Mucosa of descending colon (tissue), 3 donors: ENCODE results near the gene PDE8B. TPM values are rescaled to one million over a fixed set of nuclear protein-coding genes. Genes with fewer than 3 reads are reported as not detected.

Experiments
- ATAC-seq: fragments of 200-7000 bp; cut with Tn5 transposase; one replicate; pipeline ENCODE4 v1.9.1; 2020; ENCODE audit warnings: mild to moderate bottlenecking, moderate library complexity
- DNase-seq, 3 donors: peaks; one replicate each; pipeline ENCODE4 v3.0.0-alpha.2; 2020
- H3K36me3 ChIP-seq: fragments of 200-600 bp; one replicate; pipeline ENCODE4 v1.8.0; 2021; ENCODE audit warnings: low read depth, mild to moderate bottlenecking
- H3K4me1 ChIP-seq: fragments of 200-600 bp; one replicate; pipeline ENCODE4 v1.8.0; 2021; ENCODE audit warnings: low read depth, mild to moderate bottlenecking
- H3K4me3 ChIP-seq: fragments of 200-600 bp; one replicate; pipeline ENCODE4 v1.8.0; 2021; ENCODE audit warnings: mild to moderate bottlenecking
- H3K9me3 ChIP-seq: fragments of 200-600 bp; one replicate; pipeline ENCODE4 v1.8.0; 2021; ENCODE audit warnings: mild to moderate bottlenecking
- CTCF ChIP-seq: fragments of 200-600 bp; IDR thresholded peaks from one replicate; pipeline ENCODE4 v1.8.0; 2022; ENCODE audit warnings: antibody characterized with exemption, mild to moderate bottlenecking
- intact Hi-C, 2 donors: fragments of 100-400 bp; cut with DNase I in 1 of 2; cut with micrococcal nuclease in 1 of 2; formaldehyde crosslinking; loops; one replicate each; pipeline versions ENCODE4 v1.11.0 to v1.11.1; 2022; cut with DNase I, micrococcal nuclease
- total RNA-seq, 3 donors: library from RNA; stranded (reverse); fragmentation: NEBNext Ultra II Directional in 2 of 3; extraction: Animal tissue kit (Norgen Biotek cat#: 25700) in 2 of 3; gene quantifications; one replicate each; pipeline versions ENCODE4 v1.2.1 to v1.2.4, GENCODE V29; 2021 to 2023
- donor health status: DM: no; HTN: no; CAD: no; lungs with moderate emphysema.
- donor health status: DM: no; HTN: no; CAD: no.
- donor health status: DM: no; HTN: yes; CAD: no.

PDE8B gene
- total RNA-seq, 3 donors from 2014 or later, result 0.52 to 6.9 (median 0.70) TPM

GRCh38 chr5:77391240-77391765 is 180.8 kb downstream of the PDE8B start:
- H3K36me3 ChIP-seq, result no peaks in the 10 kb centered on the region
- no peak for TF ChIP-seq CTCF
- H3K9me3 ChIP-seq, result no peaks in the 10 kb centered on the region
- H3K4me3 ChIP-seq, result no peak overlapping the region
- ATAC-seq (no peak), DNase-seq (no peak)
- no peaks in the 10 kb centered on the region for H3K4me1 ChIP-seq
- intact Hi-C loops, result no loop called here

GRCh38 chr5:77394064-77394715 is 183.7 kb downstream of the PDE8B start:
- Histone ChIP-seq H3K4me3 (no peak overlapping the region), H3K4me1 (no peaks in the 10 kb centered on the region), H3K9me3 (no peaks in the 10 kb centered on the region), H3K36me3 (no peaks in the 10 kb centered on the region)
- DNase-seq (no peak), ATAC-seq (no peak)
- TF ChIP-seq CTCF, result no peak
- intact Hi-C loops, result no loop called here

GRCh38 chr5:77396017-77396416 is 185.5 kb downstream of the PDE8B start:
- Histone ChIP-seq H3K4me3 (no peak overlapping the region), H3K4me1 (no peaks in the 10 kb centered on the region), H3K9me3 (no peaks in the 10 kb centered on the region), H3K36me3 (no peaks in the 10 kb centered on the region)
- intact Hi-C loops, result no loop called here
- no peak for DNase-seq
- no peak for TF ChIP-seq CTCF
- no peak for ATAC-seq

GRCh38 chr5:77397686-77398292 is 187.3 kb downstream of the PDE8B start:
- intact Hi-C loops, result no loop called here
- Histone ChIP-seq H3K4me3 (no peak overlapping the region), H3K9me3 (no peaks in the 10 kb centered on the region), H3K4me1 (no peaks in the 10 kb centered on the region), H3K36me3 (no peaks in the 10 kb centered on the region)
- no peak for TF ChIP-seq CTCF
- DNase-seq (no peak), ATAC-seq (no peak)

- H3K4me3 ChIP-seq, result no peak overlapping the region
- intact Hi-C loops, result no loop called here
- no peak for ATAC-seq
These were observed 188.0 kb downstream of the PDE8B start for GRCh38 chr5:77398458-77398857.

More at GRCh38 chr5:77398458-77398857, 188.0 kb downstream of the PDE8B start:
- no peaks in the 10 kb centered on the region for H3K36me3 ChIP-seq
- no peak for DNase-seq
- no peaks in the 10 kb centered on the region for H3K9me3 ChIP-seq
- no peak for TF ChIP-seq CTCF
- no peaks in the 10 kb centered on the region for H3K4me1 ChIP-seq
